Caco-2 (cell line): Measurements from ENCODE around the gene RAI1. TPM values are rescaled to one million over a fixed set of nuclear protein-coding genes. Genes with fewer than 3 reads are reported as not detected.

ENCODE experiments used
- BruUV-seq: library from RNA; stranded (reverse); fragments of 400-500 nt; replicated peaks from 2 replicates; lab custom pipeline; 2021; lab: Mats Ljungman, UMichigan
- CTCF ChIA-PET: fragments of 300-600 bp; sonication (Branson Sonifier 250); formaldehyde crosslinking; loops from one replicate; lab custom pipeline; 2022; ENCODE audit warnings: antibody characterized with exemption; lab: Charles Lee
- POLR2A ChIA-PET: fragments of 300-600 bp; sonication (Branson Sonifier 250); formaldehyde crosslinking; loops from one replicate; lab custom pipeline; 2022; ENCODE audit warnings: antibody characterized with exemption; lab: Charles Lee
- DNase-seq, 2 experiments: peaks; one replicate each; pipeline versions ENCODE4 v3.0.0 to v3.0.0-alpha.2; 2020 to 2022
- H3K27me3 ChIP-seq: replicated peaks from 2 replicates; pipeline ENCODE4 v1.6.0; 2011; ENCODE audit warnings: low read length; ENCODE audit not compliant: control insufficient read depth, insufficient read depth
- H3K36me3 ChIP-seq: 2 replicates; pipeline ENCODE4 v1.5.1; 2011; ENCODE audit warnings: low read length; ENCODE audit not compliant: control insufficient read depth, insufficient read depth
- H3K4me1 ChIP-seq: fragments of 250-450 bp; sonication (Bioruptor Pico); 2 replicates; pipeline ENCODE4 v1.5.1; 2020; ENCODE audit warnings: mild to moderate bottlenecking
- H3K4me3 ChIP-seq: 2 replicates; pipeline ENCODE4 v1.5.1; 2011; ENCODE audit warnings: low read depth, mild to moderate bottlenecking, control low read depth, low read length
- H3K9me3 ChIP-seq: fragments of 250-450 bp; sonication (Bioruptor Pico); 2 replicates; pipeline ENCODE4 v1.5.1; 2020; ENCODE audit warnings: mild to moderate bottlenecking, moderate library complexity
- H3K27ac Mint-ChIP-seq: one replicate; pipeline ENCODE4 v1.8.0; 2022; ENCODE audit warnings: mixed read lengths; ENCODE audit not compliant: unreplicated experiment
- H3K27me3 Mint-ChIP-seq: one replicate; pipeline ENCODE4 v1.8.0; 2022; ENCODE audit warnings: mixed read lengths; ENCODE audit not compliant: insufficient read depth, unreplicated experiment
- H3K36me3 Mint-ChIP-seq: one replicate; pipeline ENCODE4 v1.8.0; 2022; ENCODE audit warnings: mild to moderate bottlenecking, mixed read lengths; ENCODE audit not compliant: insufficient read depth, unreplicated experiment
- H3K4me1 Mint-ChIP-seq: one replicate; pipeline ENCODE4 v1.8.0; 2022; ENCODE audit warnings: low read depth, mixed read lengths; ENCODE audit not compliant: unreplicated experiment
- H3K4me3 Mint-ChIP-seq: one replicate; pipeline ENCODE4 v1.8.0; 2022; ENCODE audit warnings: mild to moderate bottlenecking, moderate library complexity, mixed read lengths; ENCODE audit not compliant: unreplicated experiment
- H3K9me3 Mint-ChIP-seq: one replicate; pipeline ENCODE4 v1.8.0; 2022; ENCODE audit warnings: mixed read lengths; ENCODE audit not compliant: unreplicated experiment
- intact Hi-C: fragments of 100-400 bp; cut with micrococcal nuclease; formaldehyde crosslinking; loops from one replicate; pipeline ENCODE4 v1.10.0; 2022; ENCODE audit not compliant: unreplicated experiment
- total RNA-seq: library from RNA; stranded (reverse); gene quantifications from 2 replicates; pipeline ENCODE4 v1.2.3, GENCODE V29; 2022
- TF ChIP-seq, protein P1 (sequence below), 2 experiments: fragments of 200-600 bp in 1 of 2; IDR thresholded peaks; 1 replicate in 1 of 2; 2 replicates in 1 of 2; pipeline versions ENCODE4 v1.5.1 to v1.8.0; 2011 to 2022; ENCODE audit warnings: antibody characterized with exemption in 1 of 2, control low read depth in 1 of 2, inconsistent platforms in 1 of 2, low read depth in 1 of 2, low read length in 1 of 2, mild to moderate bottlenecking in 1 of 2, moderate library complexity in 1 of 2; ENCODE audit not compliant: insufficient read depth in 1 of 2, severe bottlenecking in 1 of 2, unreplicated experiment in 1 of 2

The RAI1 gene
- total RNA-seq, 1 experiment from 2014 or later = 44.3 TPM

DNA sequence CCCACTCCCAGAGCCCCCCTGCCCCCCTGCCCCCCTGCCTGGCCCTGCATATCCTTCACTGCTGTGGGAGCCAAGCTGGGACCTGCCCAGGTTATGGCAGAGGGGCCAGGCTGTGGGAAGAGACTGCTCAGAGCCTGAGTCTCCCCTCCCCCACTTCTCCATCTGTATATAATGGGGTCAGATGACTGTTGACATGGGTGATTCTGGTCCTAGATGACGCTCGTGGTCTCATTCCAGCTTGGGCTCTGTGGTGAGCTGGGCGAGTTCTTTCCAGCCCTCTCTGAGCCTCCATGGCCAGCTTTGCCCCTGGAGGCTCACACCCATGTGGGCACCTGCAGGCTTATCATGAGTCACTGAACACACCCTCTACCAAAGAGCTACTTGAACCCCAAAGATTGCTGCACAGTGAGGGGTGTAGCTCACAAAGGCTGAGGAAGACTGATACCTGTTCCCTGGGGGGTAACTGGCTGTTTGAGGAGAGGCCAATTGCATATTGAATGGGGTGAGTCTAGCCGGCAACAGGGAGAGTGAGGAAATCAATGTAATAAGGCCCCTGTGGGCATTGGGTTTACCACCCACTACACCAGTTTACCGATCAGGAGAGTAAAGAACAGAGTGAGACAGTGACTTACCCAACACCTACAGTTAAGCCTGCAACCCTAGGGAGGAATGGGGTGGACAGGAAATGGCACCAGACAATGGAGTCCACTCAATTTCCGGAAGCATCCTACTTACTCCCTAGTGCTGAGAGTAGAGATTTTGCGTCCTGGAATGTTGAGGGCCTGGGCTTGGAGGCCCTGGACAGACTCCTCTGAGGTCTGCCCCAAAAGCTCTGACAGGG, 159.7 kb downstream of the RAI1 start:
- Histone ChIP-seq H3K9me3 (no peaks in the 10 kb centered on the region), H3K36me3 (no peaks in the 10 kb centered on the region), H3K4me1 (peaks cover 42% of the 10 kb centered on the region), H3K27me3 (no peaks in the 10 kb centered on the region), H3K4me3 (peak overlapping the region; percentile 34)
- POLR2A ChIA-PET = interaction anchor here (0.5 to 1.0 kb wide), 2 partner anchors 23 to 267 kb away, joined by 3 to 4 read pairs; no protein-coding TSS in a partner anchor
- H3K9me3 Mint-ChIP-seq = no peaks in the 10 kb centered on the region
- no peak for DNase-seq
- peak overlapping the region; percentile 98 for H3K27ac Mint-ChIP-seq
- TF ChIP-seq, protein P1, sequence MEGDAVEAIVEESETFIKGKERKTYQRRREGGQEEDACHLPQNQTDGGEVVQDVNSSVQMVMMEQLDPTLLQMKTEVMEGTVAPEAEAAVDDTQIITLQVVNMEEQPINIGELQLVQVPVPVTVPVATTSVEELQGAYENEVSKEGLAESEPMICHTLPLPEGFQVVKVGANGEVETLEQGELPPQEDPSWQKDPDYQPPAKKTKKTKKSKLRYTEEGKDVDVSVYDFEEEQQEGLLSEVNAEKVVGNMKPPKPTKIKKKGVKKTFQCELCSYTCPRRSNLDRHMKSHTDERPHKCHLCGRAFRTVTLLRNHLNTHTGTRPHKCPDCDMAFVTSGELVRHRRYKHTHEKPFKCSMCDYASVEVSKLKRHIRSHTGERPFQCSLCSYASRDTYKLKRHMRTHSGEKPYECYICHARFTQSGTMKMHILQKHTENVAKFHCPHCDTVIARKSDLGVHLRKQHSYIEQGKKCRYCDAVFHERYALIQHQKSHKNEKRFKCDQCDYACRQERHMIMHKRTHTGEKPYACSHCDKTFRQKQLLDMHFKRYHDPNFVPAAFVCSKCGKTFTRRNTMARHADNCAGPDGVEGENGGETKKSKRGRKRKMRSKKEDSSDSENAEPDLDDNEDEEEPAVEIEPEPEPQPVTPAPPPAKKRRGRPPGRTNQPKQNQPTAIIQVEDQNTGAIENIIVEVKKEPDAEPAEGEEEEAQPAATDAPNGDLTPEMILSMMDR (IDR thresholded peaks at IDR 0.05; ENCODE audit: insufficient read depth in 1 of 2, low read depth in 1 of 2, low read length in 1 of 2, severe bottlenecking in 1 of 2, unreplicated experiment in 1 of 2) = no peak
- CTCF ChIA-PET = interaction anchor here (1.0 to 1.7 kb wide), 2 partner anchors 19 to 29 kb away, joined by 4 read pairs; no protein-coding TSS in a partner anchor
- H3K4me1 Mint-ChIP-seq = peaks cover 27% of the 10 kb centered on the region
- peaks cover 44% of the 10 kb centered on the region for H3K36me3 Mint-ChIP-seq
- H3K4me3 Mint-ChIP-seq = peak overlapping the region; percentile 82
- H3K27me3 Mint-ChIP-seq = no peaks in the 10 kb centered on the region
- no TSS peak for BruUV-seq
- intact Hi-C loops = loop anchor here (1.0 to 5.0 kb wide), 3 partner anchors 18 to 159 kb away; partner anchors contain the start of gene RAI1

DNA sequence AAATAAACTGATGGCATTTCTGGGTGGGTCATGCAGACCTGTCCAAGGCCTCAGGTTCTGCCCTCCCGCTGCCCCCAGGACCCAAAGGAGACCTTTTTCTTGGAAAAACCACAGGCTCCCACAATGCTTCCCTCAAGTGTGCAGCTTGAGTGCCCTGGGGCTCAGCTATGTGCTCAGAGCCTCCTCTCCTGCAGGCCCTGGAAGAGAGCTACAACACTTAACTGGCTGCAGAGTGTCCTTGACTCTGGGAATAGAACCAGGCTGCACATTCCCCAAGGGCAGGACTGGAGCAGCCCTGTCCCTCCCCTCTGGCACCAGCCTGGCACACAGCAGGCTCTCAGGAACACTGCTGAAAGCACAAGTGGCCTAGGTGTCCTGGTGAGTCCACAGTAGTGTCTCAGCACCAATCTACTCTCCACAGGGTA, 160.4 kb downstream of the RAI1 start:
- CTCF ChIA-PET = interaction anchor here (1.7 kb wide), 1 partner anchor 19 kb away, joined by 4 read pairs; no protein-coding TSS in a partner anchor
- no peak for DNase-seq
- H3K27me3 ChIP-seq = no peaks in the 10 kb centered on the region
- no peaks in the 10 kb centered on the region for H3K36me3 ChIP-seq
- POLR2A ChIA-PET = interaction anchor here (0.5 kb wide), 1 partner anchor 268 kb away, joined by 4 read pairs; no protein-coding TSS in a partner anchor
- Mint-ChIP-seq H3K4me1 (peaks cover 26% of the 10 kb centered on the region), H3K27me3 (no peaks in the 10 kb centered on the region), H3K36me3 (peaks cover 40% of the 10 kb centered on the region), H3K9me3 (no peaks in the 10 kb centered on the region), H3K27ac (peak overlapping the region; percentile 98), H3K4me3 (no peak overlapping the region)
- H3K4me3 ChIP-seq = no peak overlapping the region
- BruUV-seq = no TSS peak
- intact Hi-C loops = loop anchor here (5.0 kb wide), 1 partner anchor 159 kb away; the partner anchor contains the start of gene RAI1
- H3K9me3 ChIP-seq = no peaks in the 10 kb centered on the region
- TF ChIP-seq, protein P1 (IDR thresholded peaks at IDR 0.05; ENCODE audit: insufficient read depth in 1 of 2, low read depth in 1 of 2, low read length in 1 of 2, severe bottlenecking in 1 of 2, unreplicated experiment in 1 of 2) = no peak
- H3K4me1 ChIP-seq = peaks cover 42% of the 10 kb centered on the region

DNA sequence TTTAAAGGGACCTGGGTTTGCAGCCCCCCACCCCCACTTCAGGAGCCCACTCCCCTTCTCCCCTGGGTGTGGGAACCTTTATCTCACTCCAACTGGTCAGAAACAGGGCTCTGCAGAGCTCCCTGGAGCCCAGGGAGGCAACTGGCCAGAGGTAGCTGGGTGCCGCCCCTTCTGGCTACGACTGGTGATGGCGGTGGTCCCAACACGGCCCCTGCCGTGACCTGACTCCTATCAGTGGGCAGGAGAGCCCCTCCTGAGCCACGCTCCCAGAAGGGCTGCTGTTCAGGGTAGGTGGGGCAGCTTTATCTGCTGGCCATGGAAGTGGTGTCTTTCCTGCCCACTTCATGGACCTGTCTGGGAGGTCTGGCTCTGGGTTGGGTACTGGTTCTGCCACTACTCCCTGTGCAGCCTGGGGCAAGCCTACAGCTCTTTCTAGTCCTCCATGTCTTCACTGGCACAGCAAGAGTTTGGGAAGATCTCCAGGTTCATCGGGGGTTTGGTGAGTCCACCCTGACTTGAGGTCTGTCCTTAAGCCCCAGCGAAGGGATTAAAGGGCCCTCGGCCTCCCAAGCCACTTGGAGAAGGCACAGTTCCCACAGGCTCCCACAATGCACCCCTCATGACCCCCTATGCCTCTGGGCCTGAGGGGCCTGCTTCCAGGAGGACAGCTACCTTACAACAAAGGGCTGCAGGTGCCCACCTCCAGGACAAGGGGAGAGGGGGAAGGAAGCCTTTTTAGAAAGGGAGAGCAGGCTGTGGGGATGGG, 161.0 kb downstream of the RAI1 start:
- Histone ChIP-seq H3K27me3 (no peaks in the 10 kb centered on the region), H3K36me3 (no peaks in the 10 kb centered on the region), H3K4me1 (peaks cover 37% of the 10 kb centered on the region), H3K9me3 (no peaks in the 10 kb centered on the region), H3K4me3 (no peak overlapping the region)
- Mint-ChIP-seq H3K4me3 (no peak overlapping the region), H3K27me3 (no peaks in the 10 kb centered on the region), H3K9me3 (no peaks in the 10 kb centered on the region), H3K27ac (peak overlapping the region; percentile 98), H3K36me3 (peaks cover 37% of the 10 kb centered on the region), H3K4me1 (peaks cover 21% of the 10 kb centered on the region)
- POLR2A ChIA-PET = no interaction called here
- TF ChIP-seq, protein P1 (IDR thresholded peaks at IDR 0.05; ENCODE audit: insufficient read depth in 1 of 2, low read depth in 1 of 2, low read length in 1 of 2, severe bottlenecking in 1 of 2, unreplicated experiment in 1 of 2) = no peak
- intact Hi-C loops = loop anchor here (5.0 kb wide), 1 partner anchor 160 kb away; the partner anchor contains the start of gene RAI1
- BruUV-seq = no TSS peak
- no peak for DNase-seq
- CTCF ChIA-PET = interaction anchor here (1.5 kb wide), 1 partner anchor 12 kb away, joined by 4 read pairs; no protein-coding TSS in a partner anchor
